HG03175 (cell line): ENCODE measurements around the gene CHCHD4.
"Not testable (repeated sequence)": the region's sequence is repeated elsewhere in the genome, so short reads cannot be mapped to it uniquely, and the experiment has no call there.

ENCODE experiments used
- ATAC-seq: cut with Tn5 transposase; IDR thresholded peaks from one replicate; pipeline ENCODE4 v1.9.1; 2021; ENCODE audit warnings: mild to moderate bottlenecking, moderate library complexity; ENCODE audit not compliant: unreplicated experiment

The CHCHD4 gene

DNA sequence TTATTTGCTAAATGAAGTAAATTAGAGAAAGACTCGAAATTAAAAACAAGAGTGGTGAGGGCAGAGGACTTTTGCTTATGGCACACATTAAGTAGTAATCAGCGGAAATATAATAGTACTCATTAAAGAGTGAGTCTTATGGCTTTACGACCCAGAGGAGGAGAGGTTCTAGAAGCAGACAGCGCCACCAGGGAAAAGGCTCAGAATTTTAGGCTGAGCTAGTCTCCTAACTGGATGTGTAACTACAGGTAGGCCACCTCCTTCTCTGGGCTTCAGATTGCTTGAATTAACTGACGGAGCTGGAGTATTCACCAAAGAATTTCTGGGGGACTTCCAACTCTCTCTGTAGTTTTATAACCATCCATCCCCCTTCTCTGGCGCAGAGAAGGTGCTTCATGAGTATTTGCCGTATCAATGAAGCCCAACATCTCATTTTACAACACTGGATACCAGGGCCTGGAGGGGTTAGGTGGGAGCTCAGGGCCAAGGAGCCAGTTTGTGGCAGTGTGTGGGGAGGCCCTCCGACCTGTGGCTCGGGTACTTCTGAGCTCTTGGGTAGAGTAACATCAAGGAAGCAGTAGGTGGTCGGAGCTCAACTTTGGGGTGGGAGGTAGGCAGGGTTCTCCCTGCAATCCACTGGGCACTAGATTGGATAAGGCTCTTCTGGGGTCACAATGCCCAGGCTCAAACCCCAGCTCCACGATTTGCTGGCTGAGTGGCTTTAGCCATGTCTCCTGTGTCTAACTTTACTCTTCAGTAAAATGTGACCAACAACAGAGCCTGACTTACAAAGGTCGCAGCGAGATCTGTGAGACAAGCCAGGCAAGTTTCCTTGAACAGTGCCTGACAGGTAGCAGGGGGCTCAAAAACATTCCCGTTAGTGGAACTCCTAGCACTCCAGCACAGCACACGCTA lies 1.1 kb downstream of the CHCHD4 start:
- ATAC-seq = no peak

DNA sequence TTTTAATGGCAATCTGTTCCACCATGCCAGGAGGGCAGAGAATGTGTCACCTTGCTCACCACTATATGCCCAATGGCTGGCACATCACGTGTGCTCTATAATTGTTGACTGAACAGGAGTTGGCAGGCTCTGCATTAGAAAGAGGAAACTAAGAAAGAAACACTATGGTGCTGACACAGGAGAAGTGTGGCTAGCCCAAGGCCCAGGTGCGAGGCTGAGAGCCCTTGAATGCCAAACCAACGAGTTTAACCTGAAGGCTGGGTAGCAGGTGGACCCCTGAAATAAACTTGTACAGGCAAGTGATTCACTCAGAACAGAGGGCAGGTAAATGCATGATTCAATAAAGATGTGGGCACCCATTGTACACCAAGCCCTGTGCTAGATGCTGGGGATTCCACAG lies 2.4 kb downstream of the CHCHD4 start:
- no peak for ATAC-seq

DNA sequence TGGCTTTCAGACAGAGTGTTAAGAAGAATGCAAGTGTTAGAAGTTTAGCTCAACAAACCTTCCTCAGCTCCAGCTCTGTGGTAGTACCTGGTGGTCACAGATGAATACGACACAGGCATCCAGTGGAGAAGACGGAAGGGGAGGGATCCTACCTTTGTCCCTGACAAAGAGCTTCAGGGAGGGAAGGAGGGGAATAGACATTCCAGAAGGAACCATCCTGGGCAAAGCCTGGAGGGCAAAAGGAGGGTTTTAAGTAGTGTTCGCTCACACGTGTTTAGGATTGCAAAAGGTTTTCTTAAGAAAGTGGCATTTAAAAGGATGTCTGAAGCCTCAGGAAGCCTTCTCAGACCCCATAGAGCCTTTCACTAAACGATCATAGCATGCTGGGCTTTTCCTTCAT lies 2.8 kb downstream of the CHCHD4 start:
- no peak for ATAC-seq

DNA sequence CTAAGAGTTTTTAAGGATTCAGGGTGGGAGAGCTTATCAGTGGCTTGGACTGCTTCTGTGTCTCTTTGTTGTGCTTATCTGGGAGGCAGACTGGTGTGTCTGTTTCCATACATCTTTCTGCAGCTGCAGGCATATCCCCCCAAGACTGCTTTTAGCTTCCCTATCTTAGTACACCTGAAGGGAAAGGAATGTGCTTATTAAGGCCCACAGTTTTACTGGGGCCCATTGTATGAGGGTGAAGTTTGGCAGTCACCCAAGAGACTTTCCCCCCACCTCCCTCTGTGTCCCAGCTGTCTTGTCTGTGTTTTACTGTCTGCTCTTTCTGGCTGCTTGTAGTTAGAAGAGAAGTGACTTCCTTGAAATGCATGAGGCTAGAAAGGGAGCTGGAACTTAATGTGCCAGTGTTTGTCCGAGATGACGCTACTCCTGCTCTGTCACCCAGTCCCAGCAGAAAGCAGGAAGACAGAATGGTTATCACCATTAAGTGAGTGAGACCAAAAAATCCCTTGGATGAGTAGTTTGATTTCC lies 3.7 kb downstream of the CHCHD4 start:
- not testable (repeated sequence) for ATAC-seq

DNA sequence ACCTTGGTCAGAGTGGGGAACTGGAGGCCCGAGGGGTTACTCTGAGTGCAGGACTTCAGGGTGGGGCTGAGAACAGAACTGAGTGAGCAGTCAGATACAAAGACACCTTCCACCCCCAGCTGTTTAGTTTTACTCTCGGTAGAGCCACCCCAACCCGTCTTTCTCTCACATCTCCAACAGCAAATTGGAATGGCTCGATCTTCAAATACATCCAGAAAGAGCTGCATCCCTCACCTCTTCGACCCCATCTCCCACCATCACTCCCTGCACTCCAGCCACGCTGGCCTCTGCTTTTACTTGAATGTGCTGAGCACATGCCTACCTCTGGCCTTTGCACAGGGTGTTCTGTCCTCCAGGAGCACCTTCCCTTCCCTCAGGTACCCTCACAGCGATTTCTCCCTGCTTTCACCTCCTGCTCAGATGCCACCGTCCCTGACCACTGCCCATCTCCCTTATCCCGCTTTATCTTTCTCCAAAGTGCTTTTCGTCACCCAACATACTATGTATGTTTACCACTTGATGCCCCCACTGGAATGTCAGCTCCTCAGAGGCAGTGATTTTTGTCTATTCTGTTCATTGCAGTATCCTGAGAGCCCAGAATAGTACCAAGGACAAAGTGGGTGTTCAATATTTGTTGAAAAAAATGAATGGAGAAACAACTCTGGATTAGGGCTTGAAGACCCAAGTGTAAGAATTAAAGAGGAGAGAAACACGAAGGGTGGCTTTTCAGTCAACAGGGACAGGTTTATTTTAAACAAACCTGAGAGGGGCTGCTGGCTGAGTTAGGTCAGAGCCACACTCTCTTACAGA lies 4.4 kb downstream of the CHCHD4 start:
- ATAC-seq = no peak

DNA sequence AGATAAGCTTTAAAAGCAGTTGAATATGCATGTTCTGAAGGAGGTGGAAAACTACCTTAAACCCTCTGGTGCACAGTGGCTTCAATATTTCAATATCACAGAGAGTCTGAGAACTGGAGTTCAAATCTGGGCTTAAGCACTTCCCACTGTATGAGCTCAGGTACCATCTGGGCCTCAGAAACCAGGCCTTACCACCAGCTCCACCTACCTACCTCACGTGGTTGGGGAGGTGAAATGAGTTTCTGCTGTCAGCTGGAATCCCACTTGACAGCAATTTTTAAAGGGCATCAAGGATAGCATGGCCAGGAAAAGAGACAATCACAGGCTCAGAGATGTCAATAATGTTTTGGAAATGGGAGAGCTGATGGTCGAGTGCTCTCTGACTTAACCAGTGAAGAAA lies 5.0 kb downstream of the CHCHD4 start:
- ATAC-seq = no peak

DNA sequence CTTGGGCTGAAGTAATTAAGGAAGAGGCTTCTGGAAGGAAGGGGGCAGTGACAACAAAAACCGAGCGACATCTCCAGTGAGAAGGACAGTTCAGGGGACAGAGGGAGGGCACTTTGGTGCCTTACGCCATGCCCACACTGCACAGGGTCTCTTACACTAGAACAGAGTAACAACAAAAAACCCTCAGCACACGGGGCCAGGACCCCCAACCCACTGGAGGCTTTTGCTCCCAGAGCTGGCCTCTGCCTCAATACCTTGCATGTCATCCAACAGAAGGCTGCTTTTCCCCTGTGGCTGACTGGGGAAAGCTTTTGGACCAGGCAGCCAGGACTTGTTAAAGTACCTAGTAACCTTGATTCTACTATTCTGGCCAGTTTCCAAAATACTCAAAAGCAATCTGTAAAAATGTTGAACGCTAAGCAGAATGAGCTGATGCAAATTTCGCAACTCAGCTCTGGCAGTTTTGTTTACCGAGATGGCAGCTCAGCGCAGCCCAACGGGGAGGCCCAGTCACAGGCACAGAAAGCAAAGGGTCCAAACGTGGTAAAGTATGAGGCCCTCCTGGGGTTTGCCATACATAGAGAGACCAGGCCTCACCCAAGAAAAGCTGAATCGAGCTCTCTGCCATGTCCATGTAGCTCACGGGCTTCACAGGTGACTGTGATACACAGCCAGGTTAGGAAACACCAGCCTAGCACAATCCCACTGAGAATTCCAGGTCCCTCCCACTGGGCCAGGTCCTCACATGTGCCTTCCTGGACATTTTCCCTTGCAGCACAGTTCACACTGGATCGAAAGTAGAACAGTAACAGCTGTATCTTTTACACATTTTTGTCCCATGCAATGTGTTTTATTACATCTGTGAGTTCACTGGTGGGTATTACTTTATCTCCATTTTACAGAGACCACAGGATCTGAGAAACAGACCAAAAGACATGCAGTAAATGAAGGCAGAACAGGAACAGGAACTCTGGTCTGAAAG lies 6.0 kb downstream of the CHCHD4 start:
- ATAC-seq = no peak

DNA sequence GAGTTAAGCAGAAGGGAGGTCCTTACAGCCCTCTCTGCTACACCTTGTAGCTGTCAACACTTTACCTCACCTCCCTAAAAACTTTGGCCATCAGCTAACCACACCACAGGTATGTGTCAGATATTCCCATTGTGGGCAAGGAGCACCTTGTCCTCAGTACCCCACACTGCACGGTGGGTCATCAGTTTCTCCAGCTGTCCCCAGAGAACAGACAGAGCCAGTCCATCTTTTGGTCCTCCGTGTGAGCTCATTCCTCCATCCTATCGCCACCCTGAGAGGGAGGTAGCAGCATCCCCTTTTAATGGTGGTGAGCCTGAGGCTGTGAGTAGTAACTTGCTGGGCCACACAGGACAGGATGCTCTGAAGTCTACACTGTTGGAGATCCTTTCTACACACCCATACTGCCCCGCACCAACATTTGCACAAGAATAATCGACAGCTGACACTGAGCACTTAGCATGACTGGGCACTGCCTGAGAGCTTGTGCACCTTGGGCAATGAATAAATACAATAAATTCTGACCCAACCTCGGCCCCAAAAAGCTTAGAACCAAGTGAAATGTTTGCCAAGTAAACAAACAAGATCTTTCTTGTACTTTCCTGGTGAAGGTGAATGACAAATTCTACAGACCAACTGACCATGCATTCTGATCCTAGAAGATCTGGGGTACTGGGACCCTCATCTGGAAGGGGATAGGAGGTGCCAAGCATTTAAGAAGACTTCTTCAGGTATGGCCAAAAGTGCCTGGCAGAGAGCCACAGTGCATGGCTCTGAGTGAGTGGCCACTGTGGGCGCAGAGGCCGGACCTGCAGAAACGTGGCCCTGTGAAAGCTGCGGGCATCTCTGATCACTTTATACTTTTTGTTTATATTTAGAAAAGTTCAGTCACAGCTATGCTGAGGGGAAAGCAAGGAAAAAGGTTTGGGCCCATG lies 6.9 kb downstream of the CHCHD4 start:
- ATAC-seq = no peak

DNA sequence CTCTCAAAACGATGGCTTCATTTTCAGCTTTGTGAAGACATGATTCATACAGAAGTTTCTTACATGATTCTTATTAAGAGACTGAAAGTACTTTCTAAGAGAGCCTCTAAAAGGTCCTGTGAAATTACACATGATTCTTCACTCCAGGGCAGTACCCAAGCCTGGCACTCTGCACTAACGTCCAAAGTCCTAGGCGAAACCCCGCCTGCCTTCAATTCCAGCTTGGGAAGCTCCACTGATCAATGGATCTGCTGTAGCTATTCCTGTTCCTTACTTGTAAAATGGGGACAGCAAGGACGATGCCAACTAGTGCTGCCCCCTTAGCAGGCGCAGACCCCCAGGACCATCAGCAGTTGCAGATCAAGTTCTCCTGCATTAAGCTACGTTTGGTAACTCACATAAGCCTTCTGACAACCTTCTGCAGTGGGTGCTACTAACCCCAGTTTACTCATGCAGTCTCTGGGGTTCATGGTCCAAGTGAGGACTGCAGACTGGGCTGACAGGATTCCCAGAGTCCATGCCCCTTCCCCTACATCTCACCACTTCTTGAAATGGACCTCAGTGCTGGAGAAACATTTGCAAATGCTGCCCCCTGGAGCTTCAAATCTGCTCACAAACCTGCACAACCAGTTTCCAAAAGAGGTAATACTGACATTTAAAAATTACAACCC lies 10.6 kb downstream of the CHCHD4 start:
- ATAC-seq = no peak

DNA sequence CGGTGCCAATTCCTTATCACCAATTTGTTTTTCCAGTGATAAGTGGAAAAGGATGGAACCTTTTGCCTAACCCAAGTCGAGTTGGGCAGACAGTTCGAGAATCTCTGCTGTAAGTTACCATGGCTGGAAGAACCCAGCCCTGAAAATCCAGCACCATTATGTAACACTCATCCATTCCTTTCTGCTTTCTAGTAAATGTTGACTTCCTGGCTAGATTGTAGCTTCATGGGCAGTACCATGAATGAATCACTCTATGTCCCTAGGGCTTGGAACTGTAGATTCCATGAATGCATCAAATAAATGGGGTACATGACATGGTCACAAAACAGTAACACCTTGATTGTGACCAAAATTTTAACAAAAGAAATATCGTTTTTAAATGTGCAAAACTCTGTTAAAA lies 14.0 kb downstream of the CHCHD4 start:
- no peak for ATAC-seq

DNA sequence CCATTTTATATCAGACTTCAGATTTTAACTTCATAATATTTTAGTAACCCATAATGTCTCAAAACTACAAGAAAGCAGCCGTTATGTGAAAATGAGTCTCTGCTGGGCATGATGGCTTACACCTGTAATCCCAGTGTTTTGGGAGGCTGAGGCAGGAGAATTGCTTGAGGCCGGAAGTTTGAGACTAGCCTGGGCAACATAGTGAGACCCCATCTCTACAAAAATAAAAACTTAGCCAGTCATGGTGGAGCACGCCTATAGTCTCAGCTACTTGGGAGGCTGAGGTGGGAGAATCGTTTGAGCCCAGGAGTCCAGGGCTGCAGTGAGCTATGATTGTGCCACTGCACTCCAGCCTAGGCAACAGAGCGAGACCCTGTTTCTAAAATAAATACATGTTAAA lies 14.8 kb downstream of the CHCHD4 start:
- not testable (repeated sequence) for ATAC-seq

DNA sequence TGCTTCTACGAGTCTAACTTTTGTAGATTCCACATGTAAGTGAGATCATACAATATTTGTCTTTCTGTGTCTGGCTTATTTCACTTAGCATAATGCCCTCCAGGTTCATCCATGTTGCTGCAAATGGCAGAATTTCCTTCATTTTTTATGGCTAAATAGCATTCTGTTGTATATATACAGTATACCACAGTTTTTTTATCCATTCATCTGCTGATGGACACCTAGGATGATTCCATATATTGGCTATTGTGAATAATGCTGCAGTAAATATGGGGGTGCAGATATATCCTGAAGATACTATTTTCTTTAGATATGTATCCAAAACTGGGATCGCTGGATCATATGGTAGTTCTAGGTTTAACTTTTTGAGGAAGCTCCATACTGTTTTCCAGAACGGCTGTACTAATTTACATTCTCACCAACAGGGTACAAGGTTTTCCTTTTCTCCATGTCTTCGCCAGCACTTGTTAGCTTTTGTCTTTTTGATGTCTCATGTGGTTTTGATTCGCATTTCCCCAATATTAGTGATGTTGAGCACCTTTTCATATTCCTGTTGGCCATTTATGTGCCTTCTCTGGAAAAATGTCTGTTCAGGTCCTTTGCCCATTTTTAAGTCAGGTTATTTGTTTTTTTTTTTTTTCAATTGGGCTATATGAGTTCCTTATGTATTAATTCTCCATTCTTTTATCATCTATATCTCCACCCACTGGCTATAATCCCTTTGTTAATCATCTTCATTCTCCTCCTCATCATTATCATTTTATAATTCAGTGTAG lies 26.9 kb downstream of the CHCHD4 start:
- ATAC-seq = no peak

DNA sequence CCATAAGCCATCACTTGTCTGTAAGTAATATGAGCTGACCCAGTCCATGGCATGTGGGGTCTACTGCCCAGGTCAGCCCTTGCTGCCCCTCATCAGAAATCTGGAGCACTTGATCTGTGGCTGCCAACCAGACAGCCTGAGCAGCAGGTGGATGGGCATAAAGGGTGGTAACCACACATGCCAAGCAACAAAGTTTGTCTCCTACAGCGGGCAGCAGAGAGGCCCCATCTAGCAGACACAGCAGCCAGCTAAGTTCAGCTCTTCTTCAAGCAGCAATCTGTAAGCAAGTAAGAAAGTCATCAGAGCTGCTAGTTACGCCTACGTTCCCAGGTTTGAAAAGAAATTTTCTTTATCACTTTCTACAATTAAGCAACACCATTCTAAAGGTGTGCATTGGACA lies 27.9 kb downstream of the CHCHD4 start:
- ATAC-seq = no peak

DNA sequence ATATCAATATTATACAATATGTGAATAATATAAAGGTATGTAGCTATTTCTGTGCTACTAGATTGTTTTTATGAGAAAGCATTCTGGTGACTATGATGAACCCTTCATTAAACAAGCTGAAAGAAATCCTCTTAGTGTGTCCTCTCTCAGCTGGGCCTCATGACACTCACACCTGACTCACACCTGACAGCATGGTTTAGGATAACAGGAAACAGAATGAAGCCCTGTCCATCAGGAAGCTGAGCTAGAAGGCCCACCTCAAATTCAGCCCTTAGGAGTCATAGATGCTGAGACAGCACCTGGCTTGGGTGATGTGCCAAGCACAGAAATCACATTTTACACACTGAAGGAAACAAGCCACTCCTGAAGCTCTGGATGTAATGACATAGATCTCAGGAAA lies 30.8 kb downstream of the CHCHD4 start:
- ATAC-seq = no peak

DNA sequence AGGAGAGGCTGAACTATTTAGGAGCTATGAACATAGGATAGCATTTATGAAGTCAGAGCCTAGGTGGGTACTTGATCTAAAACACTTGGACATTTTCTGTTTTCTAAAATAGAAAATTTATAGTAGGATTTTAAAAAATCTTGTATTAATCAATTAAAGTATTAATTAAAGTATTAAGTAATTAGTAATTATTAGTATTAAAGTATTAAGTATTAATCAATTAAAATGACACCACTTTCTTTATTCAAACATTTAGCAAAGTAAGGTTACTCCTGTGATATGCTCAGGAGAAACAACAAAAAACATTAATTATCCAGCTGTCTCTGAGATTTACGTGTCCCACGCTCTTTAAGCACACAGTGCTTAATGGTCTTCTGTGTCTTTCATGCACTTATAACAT lies 32.2 kb downstream of the CHCHD4 start:
- ATAC-seq = no peak

DNA sequence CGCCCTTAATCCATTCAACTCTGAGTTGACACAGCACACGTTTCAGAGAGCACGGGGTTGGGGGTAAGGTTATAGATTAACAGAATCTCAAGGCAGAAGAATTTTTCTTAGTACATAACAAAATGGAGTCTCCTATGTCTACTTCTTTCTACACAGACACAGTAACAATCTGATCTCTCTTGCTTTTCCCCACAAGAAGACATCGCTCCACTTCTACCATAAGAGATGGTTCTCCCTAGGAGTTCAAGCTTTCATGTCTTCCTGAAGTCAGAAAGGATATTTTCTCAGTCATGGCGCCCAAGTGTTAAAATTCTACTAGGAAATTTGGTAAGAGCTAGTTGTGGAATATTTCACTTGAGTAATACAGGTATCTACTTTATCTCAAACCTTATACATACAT lies 32.7 kb downstream of the CHCHD4 start:
- not testable (repeated sequence) for ATAC-seq

DNA sequence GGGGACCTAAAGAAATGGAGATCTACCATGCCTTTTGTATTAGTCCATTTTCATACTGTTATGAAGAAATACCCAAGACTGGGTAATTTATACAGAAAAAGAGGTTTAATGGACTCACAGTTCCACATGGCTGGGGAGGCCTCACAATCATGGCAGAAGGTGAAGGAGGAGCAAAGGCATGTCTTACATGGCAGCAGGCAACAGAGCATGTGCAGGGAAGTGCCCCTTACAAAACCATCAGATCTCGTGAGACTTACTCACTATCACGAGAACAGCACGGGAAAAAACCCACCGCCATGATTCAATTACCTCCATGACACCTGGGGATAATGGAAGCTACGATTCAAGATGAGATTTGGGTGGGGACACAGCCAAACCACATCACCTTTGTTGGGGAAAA lies 37.2 kb downstream of the CHCHD4 start:
- not testable (repeated sequence) for ATAC-seq

DNA sequence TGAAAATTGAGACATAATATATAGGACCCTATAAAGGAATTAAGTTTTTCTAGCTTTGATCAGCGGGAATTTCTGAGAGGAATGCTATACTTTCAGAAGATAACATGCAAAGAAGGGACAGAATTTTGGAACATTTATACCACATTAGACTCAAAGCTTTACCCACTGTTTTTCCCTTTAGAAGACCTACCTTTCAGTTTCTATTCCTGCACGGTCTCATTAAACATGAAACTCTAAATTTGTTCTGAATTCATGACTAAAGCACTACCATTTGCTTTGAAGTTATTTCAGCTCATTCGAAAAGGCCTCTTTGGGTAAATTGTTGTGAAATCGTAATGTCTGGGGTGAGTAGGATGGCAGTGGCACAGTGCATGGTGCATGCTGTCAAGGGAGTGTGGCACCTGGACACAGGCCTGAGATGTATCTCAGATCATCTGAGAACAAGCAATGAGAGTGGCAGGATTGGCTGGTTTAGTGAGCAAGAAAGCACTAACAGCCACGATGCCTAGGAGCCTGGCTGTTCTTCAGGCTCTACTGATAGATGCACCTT lies 42.5 kb downstream of the CHCHD4 start:
- ATAC-seq = no peak
